ENCODE data around the gene CEP128.

GRCh38 chr14:80780500-80780899 is 161.0 kb downstream of the CEP128 start:
- TF ChIP-seq CTCF (IDR thresholded peaks at IDR 0.05) = no peak
- TF ChIP-seq POLR2A (IDR thresholded peaks at IDR 0.05) = no peak
